ENCODE measurements around the gene SGSM1.

SGSM1 gene

DNA sequence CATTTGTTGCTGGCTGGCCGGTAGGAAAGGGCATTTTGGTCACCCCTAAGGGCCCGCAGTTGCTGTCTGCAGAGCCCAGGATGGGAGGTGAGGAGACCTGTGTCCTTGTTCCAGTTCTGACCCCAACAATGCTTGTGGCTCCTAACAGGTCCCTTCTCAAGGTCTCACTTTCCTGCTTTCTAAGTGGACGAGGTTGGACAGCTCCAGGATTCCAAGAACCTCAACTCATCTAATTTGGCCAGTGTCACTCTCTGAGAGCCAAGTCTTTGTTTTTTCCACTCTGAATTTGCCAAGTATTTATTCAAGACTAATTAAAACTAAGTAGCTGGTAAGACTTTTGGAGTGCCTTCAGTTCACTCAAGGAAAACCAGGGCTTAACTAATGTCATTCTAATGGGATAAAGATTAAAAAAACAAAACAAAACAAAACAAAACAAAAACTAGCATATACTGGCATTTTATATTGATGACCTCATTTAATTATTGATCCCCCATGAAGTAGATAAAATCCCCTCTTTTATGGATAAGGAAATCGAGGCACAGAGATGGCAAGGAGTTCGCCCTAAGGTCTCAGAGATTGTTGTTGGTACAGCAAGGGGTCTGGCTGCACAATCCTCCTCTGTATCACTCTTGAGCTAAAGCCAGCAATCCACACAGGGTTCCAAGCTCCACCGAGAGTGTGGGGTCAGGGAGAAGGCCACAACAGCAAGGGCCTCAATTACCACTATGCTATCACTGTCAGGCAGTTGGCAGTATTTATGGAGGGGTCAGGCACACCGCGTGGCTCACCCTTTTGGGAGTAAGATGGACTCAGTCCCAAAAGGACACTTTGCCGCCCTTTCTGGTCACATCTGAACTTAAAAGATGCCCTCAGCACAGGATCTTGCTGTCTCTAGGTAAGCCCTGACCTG lies 8.1 kb downstream of the SGSM1 start:
- H3K4me3 ChIP-seq (ENCODE audit: low read depth, low read length): no peak overlapping the region
- POLR2A ChIA-PET: no interaction called here
- no peak overlapping the region for H3K27ac ChIP-seq (ENCODE audit: extremely low read depth, low read depth, low read length)
- no peaks in the 10 kb centered on the region for H3K36me3 ChIP-seq (ENCODE audit: control insufficient read depth in 2 of 2, insufficient read depth in 1 of 2, low read length in 2 of 2)
- H3K9me3 ChIP-seq (ENCODE audit: control insufficient read depth, insufficient read depth, low read depth, low read length): no peaks in the 10 kb centered on the region
- 0 out of 2 replicates have a peak, but pooled peaks cover 2% of the 10 kb centered on the region for H3K4me1 ChIP-seq (ENCODE audit: control insufficient read depth, insufficient read depth, low read length)
- CTCF ChIA-PET: interaction anchor here (3.5 kb wide), 1 partner anchor 12 kb away, joined by 32 read pairs; no protein-coding TSS in a partner anchor
- TF ChIP-seq, protein P1, sequence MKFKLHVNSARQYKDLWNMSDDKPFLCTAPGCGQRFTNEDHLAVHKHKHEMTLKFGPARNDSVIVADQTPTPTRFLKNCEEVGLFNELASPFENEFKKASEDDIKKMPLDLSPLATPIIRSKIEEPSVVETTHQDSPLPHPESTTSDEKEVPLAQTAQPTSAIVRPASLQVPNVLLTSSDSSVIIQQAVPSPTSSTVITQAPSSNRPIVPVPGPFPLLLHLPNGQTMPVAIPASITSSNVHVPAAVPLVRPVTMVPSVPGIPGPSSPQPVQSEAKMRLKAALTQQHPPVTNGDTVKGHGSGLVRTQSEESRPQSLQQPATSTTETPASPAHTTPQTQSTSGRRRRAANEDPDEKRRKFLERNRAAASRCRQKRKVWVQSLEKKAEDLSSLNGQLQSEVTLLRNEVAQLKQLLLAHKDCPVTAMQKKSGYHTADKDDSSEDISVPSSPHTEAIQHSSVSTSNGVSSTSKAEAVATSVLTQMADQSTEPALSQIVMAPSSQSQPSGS (tag by site-specific recombination; IDR thresholded peaks at IDR 0.05; ENCODE audit: low read depth): peak; percentile 63
- TF ChIP-seq GLI2 (tag by site-specific recombination; IDR thresholded peaks at IDR 0.05; ENCODE audit: borderline replicate concordance, low read depth): no peak
- TF ChIP-seq, protein P2, sequence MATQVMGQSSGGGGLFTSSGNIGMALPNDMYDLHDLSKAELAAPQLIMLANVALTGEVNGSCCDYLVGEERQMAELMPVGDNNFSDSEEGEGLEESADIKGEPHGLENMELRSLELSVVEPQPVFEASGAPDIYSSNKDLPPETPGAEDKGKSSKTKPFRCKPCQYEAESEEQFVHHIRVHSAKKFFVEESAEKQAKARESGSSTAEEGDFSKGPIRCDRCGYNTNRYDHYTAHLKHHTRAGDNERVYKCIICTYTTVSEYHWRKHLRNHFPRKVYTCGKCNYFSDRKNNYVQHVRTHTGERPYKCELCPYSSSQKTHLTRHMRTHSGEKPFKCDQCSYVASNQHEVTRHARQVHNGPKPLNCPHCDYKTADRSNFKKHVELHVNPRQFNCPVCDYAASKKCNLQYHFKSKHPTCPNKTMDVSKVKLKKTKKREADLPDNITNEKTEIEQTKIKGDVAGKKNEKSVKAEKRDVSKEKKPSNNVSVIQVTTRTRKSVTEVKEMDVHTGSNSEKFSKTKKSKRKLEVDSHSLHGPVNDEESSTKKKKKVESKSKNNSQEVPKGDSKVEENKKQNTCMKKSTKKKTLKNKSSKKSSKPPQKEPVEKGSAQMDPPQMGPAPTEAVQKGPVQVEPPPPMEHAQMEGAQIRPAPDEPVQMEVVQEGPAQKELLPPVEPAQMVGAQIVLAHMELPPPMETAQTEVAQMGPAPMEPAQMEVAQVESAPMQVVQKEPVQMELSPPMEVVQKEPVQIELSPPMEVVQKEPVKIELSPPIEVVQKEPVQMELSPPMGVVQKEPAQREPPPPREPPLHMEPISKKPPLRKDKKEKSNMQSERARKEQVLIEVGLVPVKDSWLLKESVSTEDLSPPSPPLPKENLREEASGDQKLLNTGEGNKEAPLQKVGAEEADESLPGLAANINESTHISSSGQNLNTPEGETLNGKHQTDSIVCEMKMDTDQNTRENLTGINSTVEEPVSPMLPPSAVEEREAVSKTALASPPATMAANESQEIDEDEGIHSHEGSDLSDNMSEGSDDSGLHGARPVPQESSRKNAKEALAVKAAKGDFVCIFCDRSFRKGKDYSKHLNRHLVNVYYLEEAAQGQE (tag by site-specific recombination; IDR thresholded peaks at IDR 0.05): peak; percentile 29; the same call in 1 of the 2 replicates

DNA sequence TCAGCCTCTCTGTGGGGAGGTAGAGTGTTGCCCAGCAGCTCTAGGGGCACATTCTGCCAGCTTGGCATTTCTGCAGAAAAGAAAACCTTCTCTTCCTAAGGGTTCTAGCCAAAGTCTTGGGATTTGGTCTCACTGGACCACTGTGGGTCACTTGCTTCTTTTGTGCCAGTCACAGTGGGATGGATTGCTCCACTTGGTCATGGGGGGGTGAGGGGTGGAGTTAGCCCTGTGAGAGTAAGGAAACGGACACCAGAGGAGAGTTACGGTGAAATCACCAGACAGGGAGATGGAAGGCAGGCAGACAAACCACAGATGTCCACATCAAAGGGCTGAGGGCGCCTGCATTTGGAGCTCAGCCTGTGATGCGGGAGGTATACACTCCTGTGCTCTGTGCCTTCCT lies 10.8 kb downstream of the SGSM1 start:
- no peak for TF ChIP-seq IKZF3 (tag by site-specific recombination; IDR thresholded peaks at IDR 0.05)
- TF ChIP-seq ZNF521 (tag by site-specific recombination; IDR thresholded peaks at IDR 0.05): no peak
- no peak for TF ChIP-seq ZNF140 (tag by site-specific recombination; IDR thresholded peaks at IDR 0.05)
- TF ChIP-seq, protein P3, sequence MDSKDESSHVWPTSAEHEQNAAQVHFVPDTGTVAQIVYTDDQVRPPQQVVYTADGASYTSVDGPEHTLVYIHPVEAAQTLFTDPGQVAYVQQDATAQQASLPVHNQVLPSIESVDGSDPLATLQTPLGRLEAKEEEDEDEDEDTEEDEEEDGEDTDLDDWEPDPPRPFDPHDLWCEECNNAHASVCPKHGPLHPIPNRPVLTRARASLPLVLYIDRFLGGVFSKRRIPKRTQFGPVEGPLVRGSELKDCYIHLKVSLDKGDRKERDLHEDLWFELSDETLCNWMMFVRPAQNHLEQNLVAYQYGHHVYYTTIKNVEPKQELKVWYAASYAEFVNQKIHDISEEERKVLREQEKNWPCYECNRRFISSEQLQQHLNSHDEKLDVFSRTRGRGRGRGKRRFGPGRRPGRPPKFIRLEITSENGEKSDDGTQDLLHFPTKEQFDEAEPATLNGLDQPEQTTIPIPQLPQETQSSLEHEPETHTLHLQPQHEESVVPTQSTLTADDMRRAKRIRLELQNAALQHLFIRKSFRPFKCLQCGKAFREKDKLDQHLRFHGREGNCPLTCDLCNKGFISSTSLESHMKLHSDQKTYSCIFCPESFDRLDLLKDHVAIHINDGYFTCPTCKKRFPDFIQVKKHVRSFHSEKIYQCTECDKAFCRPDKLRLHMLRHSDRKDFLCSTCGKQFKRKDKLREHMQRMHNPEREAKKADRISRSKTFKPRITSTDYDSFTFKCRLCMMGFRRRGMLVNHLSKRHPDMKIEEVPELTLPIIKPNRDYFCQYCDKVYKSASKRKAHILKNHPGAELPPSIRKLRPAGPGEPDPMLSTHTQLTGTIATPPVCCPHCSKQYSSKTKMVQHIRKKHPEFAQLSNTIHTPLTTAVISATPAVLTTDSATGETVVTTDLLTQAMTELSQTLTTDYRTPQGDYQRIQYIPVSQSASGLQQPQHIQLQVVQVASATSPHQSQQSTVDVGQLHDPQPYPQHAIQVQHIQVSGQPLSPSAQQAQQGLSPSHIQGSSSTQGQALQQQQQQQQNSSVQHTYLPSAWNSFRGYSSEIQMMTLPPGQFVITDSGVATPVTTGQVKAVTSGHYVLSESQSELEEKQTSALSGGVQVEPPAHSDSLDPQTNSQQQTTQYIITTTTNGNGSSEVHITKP (tag by site-specific recombination; IDR thresholded peaks at IDR 0.05): peak; percentile 98
- TF ChIP-seq, protein P4, sequence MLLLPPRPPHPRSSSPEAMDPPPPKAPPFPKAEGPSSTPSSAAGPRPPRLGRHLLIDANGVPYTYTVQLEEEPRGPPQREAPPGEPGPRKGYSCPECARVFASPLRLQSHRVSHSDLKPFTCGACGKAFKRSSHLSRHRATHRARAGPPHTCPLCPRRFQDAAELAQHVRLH (tag by site-specific recombination; IDR thresholded peaks at IDR 0.05): no peak
- Histone ChIP-seq H3K4me3 (ENCODE audit: low read depth, low read length) (no peak overlapping the region), H3K27ac (ENCODE audit: extremely low read depth, low read depth, low read length) (no peak overlapping the region), H3K4me1 (ENCODE audit: control insufficient read depth, insufficient read depth, low read length) (no peaks in the 10 kb centered on the region), H3K9me3 (ENCODE audit: control insufficient read depth, insufficient read depth, low read depth, low read length) (no peaks in the 10 kb centered on the region), H3K36me3 (ENCODE audit: control insufficient read depth in 2 of 2, insufficient read depth in 1 of 2, low read length in 2 of 2) (no peaks in the 10 kb centered on the region)
- POLR2A ChIA-PET: no interaction called here
- CTCF ChIA-PET: interaction anchor here (0.7 to 3.8 kb wide), 2 partner anchors 14 to 210 kb away, joined by 3 to 19 read pairs; no protein-coding TSS in a partner anchor

DNA sequence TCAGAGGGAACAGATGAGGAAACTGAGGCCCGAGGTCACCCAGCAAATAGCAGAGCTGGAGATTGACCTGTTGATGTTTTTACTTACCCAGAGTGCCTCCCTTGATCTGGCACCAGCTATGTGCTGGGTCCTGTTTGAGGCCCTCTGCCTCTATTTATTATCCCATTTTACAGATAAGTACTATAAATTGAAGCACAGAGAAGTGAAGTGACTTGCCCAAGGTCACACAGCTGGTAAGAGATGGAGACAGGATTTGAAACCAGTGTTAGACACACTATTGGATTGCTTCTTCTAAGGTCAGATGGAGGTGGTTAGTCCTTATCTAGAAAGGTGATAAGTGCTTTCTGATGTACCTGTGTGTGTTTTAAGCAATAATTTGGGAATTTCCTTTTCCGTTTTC lies 13.5 kb downstream of the SGSM1 start:
- Histone ChIP-seq H3K27ac (ENCODE audit: extremely low read depth, low read depth, low read length) (no peak overlapping the region), H3K36me3 (ENCODE audit: control insufficient read depth in 2 of 2, insufficient read depth in 1 of 2, low read length in 2 of 2) (no peaks in the 10 kb centered on the region), H3K4me1 (ENCODE audit: control insufficient read depth, insufficient read depth, low read length) (no peaks in the 10 kb centered on the region), H3K9me3 (ENCODE audit: control insufficient read depth, insufficient read depth, low read depth, low read length) (no peaks in the 10 kb centered on the region), H3K4me3 (ENCODE audit: low read depth, low read length) (no peak overlapping the region)
- ChIA-PET CTCF (interaction anchor here (0.6 to 1.5 kb wide), 2 partner anchors 16 to 61 kb away, joined by 3 to 4 read pairs; no protein-coding TSS in a partner anchor), POLR2A (interaction anchor here (0.7 to 1.1 kb wide), 2 partner anchors 39 to 264 kb away, joined by 3 read pairs; partner anchors contain the start of gene GUCD1)
- TF ChIP-seq ZNF341 (tag by site-specific recombination; IDR thresholded peaks at IDR 0.05; ENCODE audit: low read depth): no peak
- TF ChIP-seq ZNF768 (tag by site-specific recombination; IDR thresholded peaks at IDR 0.05): peak; percentile 79; the same call in 1 of the 2 replicates
- no peak for TF ChIP-seq RBAK (tag by site-specific recombination; IDR thresholded peaks at IDR 0.05)
- TF ChIP-seq ZNF157 (tag by site-specific recombination; IDR thresholded peaks at IDR 0.05): no peak
